ENCODE data around the gene NAB2. TPM values are rescaled to one million over a fixed set of nuclear protein-coding genes. Genes with fewer than 3 reads are reported as not detected.

NAB2 gene
- total RNA-seq, 1 experiment from 2014 or later: 16.4 TPM

- Mint-ChIP-seq H3K27me3 (ENCODE audit: insufficient read depth, unreplicated experiment) (no peaks in the 10 kb centered on the region), H3K27ac (ENCODE audit: unreplicated experiment) (no peak overlapping the region), H3K9me3 (ENCODE audit: unreplicated experiment) (no peaks in the 10 kb centered on the region), H3K4me3 (ENCODE audit: unreplicated experiment) (no peak overlapping the region), H3K4me1 (ENCODE audit: low read depth, unreplicated experiment) (peaks cover 67% of the 10 kb centered on the region), H3K36me3 (ENCODE audit: insufficient read depth, unreplicated experiment) (peaks cover 28% of the 10 kb centered on the region)
- ChIA-PET POLR2A (interaction anchor here (0.8 kb wide), 1 partner anchor 12 kb away, joined by 13 read pairs; no protein-coding TSS in a partner anchor), CTCF (interaction anchor here (0.6 kb wide), 2 partner anchors 12 to 46 kb away, joined by 3 to 4 read pairs; no protein-coding TSS in a partner anchor)
- no TSS peak for BruUV-seq (replicated peaks)
- no peak overlapping the region for H3K4me3 ChIP-seq (ENCODE audit: low read depth, low read length)
- peaks cover 4% of the 10 kb centered on the region for H3K36me3 ChIP-seq (ENCODE audit: control insufficient read depth, insufficient read depth, low read length)
- H3K4me1 ChIP-seq: peaks cover 60% of the 10 kb centered on the region
- no peak for DNase-seq
- H3K9me3 ChIP-seq: no peaks in the 10 kb centered on the region
- TF ChIP-seq, protein P1, sequence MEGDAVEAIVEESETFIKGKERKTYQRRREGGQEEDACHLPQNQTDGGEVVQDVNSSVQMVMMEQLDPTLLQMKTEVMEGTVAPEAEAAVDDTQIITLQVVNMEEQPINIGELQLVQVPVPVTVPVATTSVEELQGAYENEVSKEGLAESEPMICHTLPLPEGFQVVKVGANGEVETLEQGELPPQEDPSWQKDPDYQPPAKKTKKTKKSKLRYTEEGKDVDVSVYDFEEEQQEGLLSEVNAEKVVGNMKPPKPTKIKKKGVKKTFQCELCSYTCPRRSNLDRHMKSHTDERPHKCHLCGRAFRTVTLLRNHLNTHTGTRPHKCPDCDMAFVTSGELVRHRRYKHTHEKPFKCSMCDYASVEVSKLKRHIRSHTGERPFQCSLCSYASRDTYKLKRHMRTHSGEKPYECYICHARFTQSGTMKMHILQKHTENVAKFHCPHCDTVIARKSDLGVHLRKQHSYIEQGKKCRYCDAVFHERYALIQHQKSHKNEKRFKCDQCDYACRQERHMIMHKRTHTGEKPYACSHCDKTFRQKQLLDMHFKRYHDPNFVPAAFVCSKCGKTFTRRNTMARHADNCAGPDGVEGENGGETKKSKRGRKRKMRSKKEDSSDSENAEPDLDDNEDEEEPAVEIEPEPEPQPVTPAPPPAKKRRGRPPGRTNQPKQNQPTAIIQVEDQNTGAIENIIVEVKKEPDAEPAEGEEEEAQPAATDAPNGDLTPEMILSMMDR (IDR thresholded peaks at IDR 0.05; ENCODE audit: insufficient read depth in 1 of 2, low read depth in 1 of 2, low read length in 1 of 2, severe bottlenecking in 1 of 2, unreplicated experiment in 1 of 2): no peak
- H3K27me3 ChIP-seq (replicated peaks; ENCODE audit: control insufficient read depth, insufficient read depth, low read length): no peaks in the 10 kb centered on the region
- intact Hi-C loops (cut with micrococcal nuclease; ENCODE audit: unreplicated experiment): no loop called here
Measured at GRCh38 chr12:57134949-57135348, 46.0 kb downstream of the NAB2 start.

DNA sequence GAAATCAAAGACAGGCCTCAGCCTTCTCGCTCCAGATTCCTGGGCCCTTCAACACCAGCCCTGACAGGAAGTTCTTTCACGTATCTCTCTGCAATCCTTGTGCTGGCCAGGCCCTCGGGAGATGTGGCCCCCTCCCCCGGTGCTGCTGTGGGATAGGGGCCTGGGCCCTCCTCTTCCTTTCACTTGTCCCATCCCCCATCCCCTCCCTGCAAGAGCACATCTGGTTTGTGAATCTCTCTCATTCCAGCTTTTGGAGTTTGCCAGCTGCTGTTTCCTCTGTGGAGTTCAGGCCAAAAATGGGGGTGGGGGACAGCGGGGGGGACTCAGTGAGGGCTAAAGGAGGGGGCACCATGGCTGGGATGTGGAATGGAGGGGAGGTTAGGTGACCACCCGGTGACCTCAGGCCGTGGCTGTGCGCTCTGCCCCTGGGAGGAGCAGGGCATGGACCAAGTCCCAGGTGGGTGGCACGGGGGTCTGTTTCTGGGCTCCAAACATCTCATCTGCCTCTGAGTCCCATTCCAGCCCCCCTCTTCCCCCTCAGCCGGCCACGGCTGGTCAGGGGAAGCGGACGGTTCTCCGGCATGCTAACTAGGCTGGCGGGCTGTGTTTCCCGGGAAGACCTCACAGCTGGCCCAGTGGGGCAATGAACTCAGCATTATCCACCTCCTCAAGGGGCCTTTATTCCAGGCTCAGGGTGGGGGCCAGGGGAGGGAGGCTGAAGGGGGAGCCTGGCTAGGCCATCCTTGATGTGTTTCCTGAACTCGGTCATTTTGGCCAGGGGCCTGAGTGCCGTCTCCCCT, 46.8 kb downstream of the NAB2 start:
- H3K4me3 Mint-ChIP-seq (ENCODE audit: unreplicated experiment): no peak overlapping the region

DNA sequence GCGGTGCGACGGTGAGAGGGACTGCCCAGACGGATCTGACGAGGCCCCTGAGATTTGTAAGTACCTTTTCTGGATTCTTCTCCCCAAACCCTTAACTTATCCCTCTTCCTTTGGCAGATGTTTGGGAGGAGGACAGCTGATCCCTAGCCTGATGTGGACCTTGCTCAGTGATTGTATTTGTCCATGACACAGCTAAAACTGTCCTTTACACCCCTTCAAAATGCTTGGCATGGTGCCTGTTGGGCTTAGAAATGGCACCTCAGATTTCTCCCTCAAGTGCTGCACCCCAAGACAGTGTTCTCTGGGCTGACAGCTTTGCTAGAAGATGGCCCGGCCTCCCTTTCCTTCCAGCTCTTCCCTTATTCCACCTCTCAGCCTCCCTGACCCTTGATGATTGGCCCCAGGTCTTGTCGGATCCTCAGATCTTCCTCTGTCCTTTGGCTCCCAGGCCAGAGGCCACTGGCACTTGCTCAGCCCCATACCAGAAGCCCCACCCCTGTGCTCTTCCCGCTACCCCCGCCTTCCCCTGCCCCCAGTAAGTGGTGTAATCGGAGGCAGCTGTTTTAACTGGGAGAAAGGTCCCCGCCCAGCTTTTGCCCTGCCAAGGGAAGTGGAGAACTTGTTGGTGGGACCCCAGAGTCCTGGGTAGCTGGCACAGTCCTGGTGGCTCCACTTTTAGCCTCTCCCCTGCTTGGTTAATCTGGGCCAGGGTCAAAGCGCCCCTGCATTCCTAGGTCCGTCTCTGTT, 49.8 kb downstream of the NAB2 start:
- TF ChIP-seq, protein P1 (IDR thresholded peaks at IDR 0.05; ENCODE audit: insufficient read depth in 1 of 2, low read depth in 1 of 2, low read length in 1 of 2, severe bottlenecking in 1 of 2, unreplicated experiment in 1 of 2): no peak
- H3K4me1 ChIP-seq: peaks cover 25% of the 10 kb centered on the region
- POLR2A ChIA-PET: no interaction called here
- Mint-ChIP-seq H3K27me3 (ENCODE audit: insufficient read depth, unreplicated experiment) (no peaks in the 10 kb centered on the region), H3K36me3 (ENCODE audit: insufficient read depth, unreplicated experiment) (peaks cover 30% of the 10 kb centered on the region), H3K4me1 (ENCODE audit: low read depth, unreplicated experiment) (peaks cover 30% of the 10 kb centered on the region), H3K4me3 (ENCODE audit: unreplicated experiment) (no peak overlapping the region), H3K9me3 (ENCODE audit: unreplicated experiment) (no peaks in the 10 kb centered on the region), H3K27ac (ENCODE audit: unreplicated experiment) (peak overlapping the region; percentile 3)
- H3K9me3 ChIP-seq: no peaks in the 10 kb centered on the region
- H3K36me3 ChIP-seq (ENCODE audit: control insufficient read depth, insufficient read depth, low read length): peaks cover 8% of the 10 kb centered on the region
- peak; percentile 37 to 77 for DNase-seq
- no peak overlapping the region for H3K4me3 ChIP-seq (ENCODE audit: low read depth, low read length)
- no TSS peak for BruUV-seq (replicated peaks)
- CTCF ChIA-PET: interaction anchor here (1.4 kb wide), 1 partner anchor 10 kb away, joined by 7 read pairs; the partner anchor contains the start of gene LRP1
- H3K27me3 ChIP-seq (replicated peaks; ENCODE audit: control insufficient read depth, insufficient read depth, low read length): no peaks in the 10 kb centered on the region
- intact Hi-C loops (cut with micrococcal nuclease; ENCODE audit: unreplicated experiment): no loop called here

More for the DNA sequence above, 46.8 kb downstream of the NAB2 start:
- Histone ChIP-seq H3K9me3 (no peaks in the 10 kb centered on the region), H3K27me3 (replicated peaks; ENCODE audit: control insufficient read depth, insufficient read depth, low read length) (no peaks in the 10 kb centered on the region), H3K36me3 (ENCODE audit: control insufficient read depth, insufficient read depth, low read length) (peaks cover 6% of the 10 kb centered on the region), H3K4me1 (peaks cover 52% of the 10 kb centered on the region), H3K4me3 (ENCODE audit: low read depth, low read length) (no peak overlapping the region)
- H3K4me1 Mint-ChIP-seq (ENCODE audit: low read depth, unreplicated experiment): peaks cover 60% of the 10 kb centered on the region
- H3K27me3 Mint-ChIP-seq (ENCODE audit: insufficient read depth, unreplicated experiment): no peaks in the 10 kb centered on the region
- BruUV-seq (replicated peaks): no TSS peak
- POLR2A ChIA-PET: interaction anchor here (0.8 to 1.0 kb wide), 2 partner anchors 8 to 11 kb away, joined by 3 to 13 read pairs; partner anchors contain the start of gene LRP1
- H3K9me3 Mint-ChIP-seq (ENCODE audit: unreplicated experiment): no peaks in the 10 kb centered on the region
- H3K27ac Mint-ChIP-seq (ENCODE audit: unreplicated experiment): no peak overlapping the region
- CTCF ChIA-PET: interaction anchor here (0.6 kb wide), 1 partner anchor 45 kb away, joined by 4 read pairs; no protein-coding TSS in a partner anchor
- TF ChIP-seq, protein P1 (IDR thresholded peaks at IDR 0.05; ENCODE audit: insufficient read depth in 1 of 2, low read depth in 1 of 2, low read length in 1 of 2, severe bottlenecking in 1 of 2, unreplicated experiment in 1 of 2): no peak
- intact Hi-C loops (cut with micrococcal nuclease; ENCODE audit: unreplicated experiment): no loop called here
- no peak for DNase-seq
- H3K36me3 Mint-ChIP-seq (ENCODE audit: insufficient read depth, unreplicated experiment): peaks cover 30% of the 10 kb centered on the region
